PC-9 (cell line): ENCODE results near the gene R3HDM2. TPM values are rescaled to one million over a fixed set of nuclear protein-coding genes. Genes with fewer than 3 reads are reported as not detected.

Source experiments
- BruUV-seq: library from RNA; stranded (reverse); fragments of 400-500 nt; replicated peaks from 2 replicates; lab custom pipeline; 2021; lab: Mats Ljungman, UMichigan
- CTCF ChIA-PET: fragments of 300-600 bp; sonication (Branson Sonifier 250); formaldehyde crosslinking; loops from one replicate; lab custom pipeline; 2022; ENCODE audit warnings: antibody characterized with exemption; lab: Charles Lee
- POLR2A ChIA-PET: fragments of 300-600 bp; sonication (Branson Sonifier 250); formaldehyde crosslinking; loops from one replicate; lab custom pipeline; 2022; ENCODE audit warnings: antibody characterized with exemption; ENCODE audit not compliant: unreplicated experiment; lab: Charles Lee
- DNase-seq, 2 experiments: peaks; one replicate each; pipeline versions ENCODE4 v3.0.0 to v3.0.0-alpha.2; 2015 to 2022; ENCODE audit warnings: mixed read lengths in 1 of 2
- H2AFZ ChIP-seq: fragments of 200-600 bp; sonication (generic); 2 replicates; pipeline ENCODE4 v1.8.1; 2017; ENCODE audit warnings: antibody characterized with exemption
- H3F3A ChIP-seq: fragments of 200-600 bp; sonication (generic); 2 replicates; pipeline ENCODE4 v1.8.1; 2017; ENCODE audit warnings: antibody characterized with exemption, mild to moderate bottlenecking, low read depth; ENCODE audit not compliant: insufficient read depth
- H3K27ac ChIP-seq: fragments of 200-600 bp; sonication (generic); 2 replicates; pipeline ENCODE4 v1.6.1; 2016; ENCODE audit warnings: mixed run types
- H3K27me3 ChIP-seq: fragments of 200-600 bp; sonication (generic); 2 replicates; pipeline ENCODE4 v1.6.1; 2016; ENCODE audit warnings: low read depth, mixed run types; ENCODE audit not compliant: insufficient read depth
- H3K36me3 ChIP-seq: fragments of 200-600 bp; sonication (generic); 2 replicates; pipeline ENCODE4 v1.6.1; 2016; ENCODE audit warnings: low read depth, mixed run types
- H3K4me1 ChIP-seq: fragments of 200-600 bp; sonication (generic); replicated peaks from 2 replicates; pipeline ENCODE4 v1.6.1; 2016; ENCODE audit warnings: mixed run types; ENCODE audit not compliant: insufficient read depth
- H3K4me2 ChIP-seq: fragments of 200-600 bp; sonication (generic); 2 replicates; pipeline ENCODE4 v1.6.1; 2017; ENCODE audit warnings: mixed run types
- H3K4me3 ChIP-seq: fragments of 200-600 bp; sonication (generic); 2 replicates; pipeline ENCODE4 v1.6.1; 2016; ENCODE audit warnings: mixed run types
- H3K79me2 ChIP-seq: fragments of 200-600 bp; sonication (generic); 2 replicates; pipeline ENCODE4 v1.6.1; 2017; ENCODE audit warnings: low read depth, mixed run types
- H3K9me2 ChIP-seq: fragments of 200-600 bp; sonication (generic); 2 replicates; pipeline ENCODE4 v1.8.1; 2017; ENCODE audit warnings: mild to moderate bottlenecking; ENCODE audit not compliant: insufficient read depth
- H3K9me3 ChIP-seq: fragments of 200-600 bp; sonication (generic); 2 replicates; pipeline ENCODE4 v1.8.1; 2016; ENCODE audit warnings: low read depth; ENCODE audit not compliant: insufficient read depth
- H4K20me1 ChIP-seq: fragments of 200-600 bp; sonication (generic); 2 replicates; pipeline ENCODE4 v1.8.1; 2017; ENCODE audit not compliant: insufficient read depth
- EZH2 ChIP-seq: fragments of 200-600 bp; sonication (generic); IDR thresholded peaks from 2 replicates; pipeline ENCODE4 v1.8.0; 2017; ENCODE audit warnings: antibody characterized with exemption, low read depth
- intact Hi-C: fragments of 100-400 bp; cut with micrococcal nuclease; formaldehyde crosslinking; loops from one replicate; pipeline ENCODE4 v1.10.0; 2022; ENCODE audit not compliant: unreplicated experiment
- total RNA-seq: library from RNA; stranded (reverse); gene quantifications from 2 replicates; pipeline ENCODE4 v1.2.3, GENCODE V29; 2021
- TF ChIP-seq, protein P1 (sequence below): fragments of 200-600 bp; sonication (generic); conservative IDR thresholded peaks from 2 replicates; pipeline ENCODE4 v1.6.1; 2017; ENCODE audit warnings: mixed run types, antibody characterized with exemption, mild to moderate bottlenecking, moderate library complexity

R3HDM2 gene
- total RNA-seq, 1 experiment from 2014 or later, result 65.1 TPM

DNA sequence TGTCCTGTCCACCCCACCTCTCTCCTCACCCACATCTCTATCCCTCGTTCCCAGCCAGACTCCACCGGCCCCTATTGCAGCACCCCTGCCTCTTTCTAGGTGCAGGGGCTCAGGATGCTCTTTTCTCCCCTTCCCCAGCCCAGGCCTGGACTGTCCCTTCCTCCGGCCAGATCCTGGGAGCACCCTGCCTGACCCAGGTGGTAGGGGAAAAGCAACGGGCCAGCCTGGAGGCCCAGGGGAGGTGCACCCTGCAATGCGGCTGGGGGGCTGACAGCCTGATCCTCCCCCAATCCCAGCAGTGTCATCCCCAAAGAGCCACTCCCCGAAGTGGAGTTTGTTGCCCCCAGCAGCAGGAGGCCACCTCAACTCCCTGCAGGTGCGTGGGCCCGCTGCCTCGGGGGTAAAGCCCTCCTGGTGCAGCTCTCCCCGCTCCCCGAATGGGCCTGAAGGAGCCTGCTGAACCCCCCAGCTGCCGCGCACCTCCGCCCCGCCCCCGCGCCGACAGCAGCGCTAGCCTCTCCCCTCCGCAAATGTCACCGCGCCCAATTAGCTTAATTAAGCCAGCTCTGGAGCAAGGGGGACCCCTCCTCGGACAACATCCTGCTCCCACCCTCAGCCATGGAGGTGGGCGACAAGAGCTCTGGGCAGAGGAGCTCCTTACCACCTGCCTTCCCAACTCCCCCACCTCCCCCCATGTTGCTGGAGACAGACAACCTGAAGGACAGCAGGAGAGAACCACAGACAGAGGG is 209.5 kb downstream of the R3HDM2 start:
- H3K4me3 ChIP-seq, result no peak overlapping the region
- BruUV-seq, result no TSS peak
- CTCF ChIA-PET, result no interaction called here

DNA sequence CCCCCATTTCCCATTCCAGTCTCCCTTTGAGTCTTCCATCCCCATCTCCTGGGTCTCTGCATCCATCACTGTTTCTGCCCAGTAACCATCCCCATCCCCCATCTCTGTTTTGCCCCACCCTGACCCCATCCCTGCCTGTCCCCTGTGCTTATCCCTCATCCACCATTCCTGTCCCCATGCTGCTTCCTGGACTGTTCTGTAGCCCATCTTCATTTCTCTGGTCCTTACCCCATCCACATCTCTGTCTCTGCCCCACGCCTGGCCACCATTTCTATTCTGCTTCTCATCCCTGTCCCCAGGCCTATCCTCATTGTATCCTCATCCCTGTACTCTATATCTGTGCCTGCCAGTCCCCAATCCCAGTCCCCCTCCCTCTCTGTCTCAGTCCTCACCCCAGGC is 210.1 kb downstream of the R3HDM2 start:
- no peak overlapping the region for H3K4me2 ChIP-seq
- TF ChIP-seq, protein P1, sequence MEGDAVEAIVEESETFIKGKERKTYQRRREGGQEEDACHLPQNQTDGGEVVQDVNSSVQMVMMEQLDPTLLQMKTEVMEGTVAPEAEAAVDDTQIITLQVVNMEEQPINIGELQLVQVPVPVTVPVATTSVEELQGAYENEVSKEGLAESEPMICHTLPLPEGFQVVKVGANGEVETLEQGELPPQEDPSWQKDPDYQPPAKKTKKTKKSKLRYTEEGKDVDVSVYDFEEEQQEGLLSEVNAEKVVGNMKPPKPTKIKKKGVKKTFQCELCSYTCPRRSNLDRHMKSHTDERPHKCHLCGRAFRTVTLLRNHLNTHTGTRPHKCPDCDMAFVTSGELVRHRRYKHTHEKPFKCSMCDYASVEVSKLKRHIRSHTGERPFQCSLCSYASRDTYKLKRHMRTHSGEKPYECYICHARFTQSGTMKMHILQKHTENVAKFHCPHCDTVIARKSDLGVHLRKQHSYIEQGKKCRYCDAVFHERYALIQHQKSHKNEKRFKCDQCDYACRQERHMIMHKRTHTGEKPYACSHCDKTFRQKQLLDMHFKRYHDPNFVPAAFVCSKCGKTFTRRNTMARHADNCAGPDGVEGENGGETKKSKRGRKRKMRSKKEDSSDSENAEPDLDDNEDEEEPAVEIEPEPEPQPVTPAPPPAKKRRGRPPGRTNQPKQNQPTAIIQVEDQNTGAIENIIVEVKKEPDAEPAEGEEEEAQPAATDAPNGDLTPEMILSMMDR, result no peak
- no peak for TF ChIP-seq EZH2
- no peaks in the 10 kb centered on the region for H3K27me3 ChIP-seq
- no peak for DNase-seq
- H3K27ac ChIP-seq, result no peak overlapping the region
- H3K79me2 ChIP-seq, result no peaks in the 10 kb centered on the region
- peaks cover 1% of the 10 kb centered on the region; the same call in 1 of the 2 replicates for H3F3A ChIP-seq
- H3K4me1 ChIP-seq, result peaks cover 11% of the 10 kb centered on the region; the same call in 1 of the 2 replicates
- no peak overlapping the region for H3K4me3 ChIP-seq
- no peaks in the 10 kb centered on the region for H3K36me3 ChIP-seq
- H3K9me2 ChIP-seq, result no peaks in the 10 kb centered on the region
- ChIA-PET POLR2A (no interaction called here), CTCF (no interaction called here)
- H4K20me1 ChIP-seq, result peaks cover 6% of the 10 kb centered on the region; the same call in 1 of the 2 replicates
- H2AFZ ChIP-seq, result no peak overlapping the region
- no TSS peak for BruUV-seq
- intact Hi-C loops, result no loop called here
- H3K9me3 ChIP-seq, result no peaks in the 10 kb centered on the region

More for the DNA sequence above, 209.5 kb downstream of the R3HDM2 start:
- no peaks in the 10 kb centered on the region for H3K27me3 ChIP-seq
- TF ChIP-seq, protein P1, result no peak
- TF ChIP-seq EZH2, result no peak
- peaks cover 11% of the 10 kb centered on the region; the same call in 1 of the 2 replicates for H3K4me1 ChIP-seq
- intact Hi-C loops, result no loop called here
- H3K4me2 ChIP-seq, result no peak overlapping the region
- H3K36me3 ChIP-seq, result no peaks in the 10 kb centered on the region
- H3F3A ChIP-seq, result no peaks in the 10 kb centered on the region
- no peak overlapping the region for H2AFZ ChIP-seq
- no peaks in the 10 kb centered on the region for H3K9me2 ChIP-seq
- no peak overlapping the region for H3K27ac ChIP-seq
- no peaks in the 10 kb centered on the region for H3K79me2 ChIP-seq
- POLR2A ChIA-PET, result no interaction called here
- DNase-seq, result no peak
- H3K9me3 ChIP-seq, result no peaks in the 10 kb centered on the region
- H4K20me1 ChIP-seq, result peaks cover 6% of the 10 kb centered on the region; the same call in 1 of the 2 replicates

DNA sequence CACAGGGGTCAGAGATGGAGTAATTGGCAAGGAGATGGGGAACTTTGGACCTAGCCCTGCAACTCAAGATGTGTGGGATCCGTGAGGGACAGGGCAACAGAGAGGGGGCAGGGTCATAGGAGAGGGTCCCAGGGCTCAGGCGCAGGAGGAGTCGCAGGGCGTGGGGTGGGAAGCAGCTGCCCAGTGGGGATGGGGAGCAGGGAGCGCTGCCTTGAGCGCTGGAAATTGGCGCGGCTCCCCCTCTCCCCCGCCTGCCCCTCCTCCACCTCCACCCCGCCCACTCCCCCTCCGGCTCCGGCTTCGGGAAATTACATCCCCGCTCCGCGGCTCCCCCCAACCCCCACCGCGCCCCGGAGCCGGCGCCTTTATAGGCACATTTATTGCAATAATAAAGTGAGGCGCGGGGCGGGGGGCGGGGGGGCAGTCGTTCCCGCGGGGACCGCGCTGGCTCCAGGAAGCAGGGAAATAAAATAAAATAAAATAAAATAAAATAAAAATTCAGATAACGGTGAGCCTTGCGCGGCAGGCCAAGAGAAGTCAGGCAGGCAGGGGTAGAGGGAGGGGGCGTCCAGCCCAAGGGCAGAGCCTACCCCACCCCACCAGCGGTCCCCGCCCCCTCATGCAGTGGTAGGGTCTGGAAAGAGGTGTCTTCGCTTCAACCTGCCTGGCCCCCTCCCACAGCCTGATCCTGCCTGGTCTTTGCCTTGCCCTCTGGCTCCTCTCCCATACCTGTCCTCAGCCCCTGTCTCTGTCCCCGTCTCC is 210.7 kb downstream of the R3HDM2 start:
- ChIA-PET POLR2A (no interaction called here), CTCF (no interaction called here)
- no peaks in the 10 kb centered on the region for H3K36me3 ChIP-seq
- H3K4me1 ChIP-seq, result peaks cover 11% of the 10 kb centered on the region; the same call in 1 of the 2 replicates
- H3F3A ChIP-seq, result peaks cover 6% of the 10 kb centered on the region; the same call in 1 of the 2 replicates
- no TSS peak for BruUV-seq
- peaks cover 6% of the 10 kb centered on the region; the same call in 1 of the 2 replicates for H4K20me1 ChIP-seq
- no peaks in the 10 kb centered on the region for H3K79me2 ChIP-seq
- no peaks in the 10 kb centered on the region for H3K9me3 ChIP-seq
- intact Hi-C loops, result no loop called here
- TF ChIP-seq, protein P1, result no peak
- no peak for TF ChIP-seq EZH2
- H3K27me3 ChIP-seq, result no peaks in the 10 kb centered on the region
- DNase-seq, result no peak
- H3K9me2 ChIP-seq, result no peaks in the 10 kb centered on the region
- no peak overlapping the region for H3K27ac ChIP-seq
- no peak overlapping the region for H3K4me3 ChIP-seq
- H2AFZ ChIP-seq, result no peak overlapping the region
- no peak overlapping the region for H3K4me2 ChIP-seq
